Psoas muscle (tissue), 8 donors: ENCODE measurements around the gene HOXB9. TPM values are rescaled to one million over a fixed set of nuclear protein-coding genes. Genes with fewer than 3 reads are reported as not detected.

Source experiments
- ATAC-seq, 4 donors: fragments of 200-7000 bp; cut with Tn5 transposase; one replicate each; pipeline ENCODE4 v1.9.1; 2020; ENCODE audit warnings: moderate library complexity in 3 of 4, mild to moderate bottlenecking in 2 of 4
- DNase-seq, 2 donors: peaks; one replicate each; pipeline ENCODE4 v3.0.0-alpha.2; 2020
- H3K27ac ChIP-seq: fragments of 200-600 bp; one replicate; pipeline ENCODE4 v1.8.0; 2022
- H3K27me3 ChIP-seq, 3 donors: fragments of 200-600 bp in 1 of 3; one replicate each; pipeline versions ENCODE4 v1.6.1 to v1.8.0; 2013 to 2022; ENCODE audit warnings: low read length in 2 of 3, mild to moderate bottlenecking in 2 of 3, moderate library complexity in 1 of 3; ENCODE audit not compliant: insufficient read depth in 3 of 3
- H3K36me3 ChIP-seq, 2 donors: fragments of 200-600 bp in 1 of 2; one replicate each; pipeline versions ENCODE4 v1.6.1 to v1.8.0; 2013 to 2022; ENCODE audit warnings: low read depth in 1 of 2, mild to moderate bottlenecking in 1 of 2, moderate library complexity in 1 of 2; ENCODE audit not compliant: insufficient read depth in 1 of 2
- H3K4me1 ChIP-seq: fragments of 200-600 bp; one replicate; pipeline ENCODE4 v1.8.0; 2022
- H3K4me3 ChIP-seq: fragments of 200-600 bp; one replicate; pipeline ENCODE4 v1.8.0; 2022; ENCODE audit warnings: mild to moderate bottlenecking
- H3K9me3 ChIP-seq: fragments of 200-600 bp; one replicate; pipeline ENCODE4 v1.8.0; 2022
- WGBS, 3 donors: extraction: QIAGEN DNeasy Blood & Tissue Kit; methylation state at CpG; one replicate each; pipeline versions ENCODE4 v1.1.6 to v1.1.7; 2013; 5-methylcytosine and 5-hydroxymethylcytosine counted together
- intact Hi-C, 2 donors: fragments of 100-400 bp; cut with DNase I; formaldehyde crosslinking; loops; one replicate each; pipeline versions ENCODE4 v1.11.0 to v1.14.2; 2022
- polyA plus RNA-seq, 3 donors: library from polyadenylated mRNA; stranded (reverse); fragments of 200-250 nt; gene quantifications; one replicate each; pipeline ENCODE4 v1.2.3, GENCODE V29; 2013
- total RNA-seq, 4 donors: library from RNA; stranded (reverse); fragmentation: NEBNext Ultra II Directional in 2 of 4; extraction: Animal tissue kit (Norgen Biotek cat#: 25700) in 2 of 4; gene quantifications; one replicate each; pipeline versions ENCODE4 v1.2.1 to v1.2.4, GENCODE V29; 2021 to 2023
- TF ChIP-seq, protein P1 (sequence below): fragments of 200-600 bp; IDR thresholded peaks from one replicate; pipeline ENCODE4 v1.8.0; 2022; ENCODE audit warnings: antibody characterized with exemption
- donor health status: healthy with polysubstance abuse.
- donor health status: DM: no; HTN: no; CAD: no; lungs with moderate emphysema.
- donor health status: Bipolar disorder and iron deficiency.
- donor health status: healthy.
- donor health status: DM: yes; HTN: yes; CAD: no.
- donor health status: DM: no; HTN: no; CAD: no.
- donor health status: DM: no; HTN: no; CAD: no.
- donor health status: DM: yes; HTN: yes; CAD: no.

HOXB9 gene
- total and polyA plus RNA-seq, 7 donors: 0.01 to 0.10 (median 0.03) TPM; not detected in 4

DNA sequence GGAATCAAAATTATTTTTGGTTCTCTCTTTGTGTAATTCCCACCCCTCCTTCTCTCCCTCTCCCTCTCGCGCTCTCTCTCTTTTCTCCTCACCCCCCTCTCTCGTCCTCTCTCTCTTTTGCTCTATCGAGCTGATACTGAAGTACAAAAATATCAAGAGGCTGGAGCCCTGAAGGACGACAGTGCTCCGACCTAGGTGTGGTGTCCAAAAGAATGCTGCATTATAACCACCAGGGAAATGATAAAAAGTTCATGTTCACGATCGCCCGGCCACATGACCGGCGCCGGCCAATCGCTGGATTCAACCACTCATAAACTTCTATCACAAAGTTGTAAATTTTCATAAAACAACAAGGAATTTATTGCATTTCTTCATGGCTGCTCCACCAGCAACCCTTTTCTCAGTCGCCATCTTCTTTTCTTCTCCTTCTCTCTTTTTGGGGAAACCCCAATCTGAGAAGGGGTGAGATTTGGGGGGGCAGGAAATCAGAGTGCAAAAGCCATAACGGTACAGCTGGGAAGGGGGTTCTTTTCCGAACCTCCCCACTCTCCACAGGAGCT is 21.3 kb downstream of the HOXB9 start, which contains the start of gene HOXB6:
HOXB6 (minus strand) TSS at position 217 of the 560 bp plus-strand sequence. CDS start 6,836 bp downstream, outside the sequence.
- ATAC-seq: no peak
- peak within 1 kb of the TSS; percentile 59 for H3K4me3 ChIP-seq

DNA sequence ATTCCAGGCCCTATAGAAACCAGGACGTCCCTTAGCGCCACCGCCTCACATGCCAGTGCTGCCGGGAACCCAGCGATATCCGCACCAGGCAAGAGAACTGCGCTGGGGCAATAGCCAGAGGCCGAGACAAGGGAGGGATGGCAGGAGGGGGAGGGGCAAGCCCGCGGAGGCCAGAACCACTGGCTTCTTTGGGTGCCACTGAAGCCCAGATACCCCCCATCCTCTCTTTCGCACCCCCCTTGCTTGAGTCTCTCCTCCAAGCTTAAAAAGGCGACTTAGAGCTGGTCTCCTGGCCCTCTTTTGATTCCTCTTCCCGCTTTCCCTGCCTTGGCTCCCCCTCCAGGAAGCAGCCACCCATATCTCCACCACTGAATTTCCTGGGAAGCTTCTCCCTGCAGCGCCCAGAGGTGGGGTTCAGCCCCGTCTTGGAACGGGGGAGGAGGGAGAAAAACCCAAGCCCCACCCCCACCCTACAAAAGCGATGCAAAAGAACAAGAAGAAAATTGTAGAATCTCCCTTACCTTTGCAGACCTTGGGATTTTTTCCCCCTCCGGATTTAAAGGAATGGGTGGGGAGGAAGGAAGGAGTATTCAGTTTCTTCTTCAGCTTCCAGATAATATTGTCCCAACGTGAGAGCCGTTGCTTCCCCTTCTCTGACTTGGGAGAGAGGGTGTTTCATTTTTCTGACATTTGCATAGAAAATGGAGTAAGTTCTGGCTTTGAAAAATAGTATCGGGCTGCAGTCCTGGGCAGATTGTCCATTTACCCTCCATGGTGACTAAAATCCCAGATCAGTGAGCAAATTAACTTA is 22.0 kb downstream of the HOXB9 start:
- H3K27ac ChIP-seq: no peak overlapping the region
- DNase-seq (peak in 1 of 2 donors; percentile 62), ATAC-seq (peak in 2 of 4 donors; percentile 31 to 34)
- TF ChIP-seq, protein P1, sequence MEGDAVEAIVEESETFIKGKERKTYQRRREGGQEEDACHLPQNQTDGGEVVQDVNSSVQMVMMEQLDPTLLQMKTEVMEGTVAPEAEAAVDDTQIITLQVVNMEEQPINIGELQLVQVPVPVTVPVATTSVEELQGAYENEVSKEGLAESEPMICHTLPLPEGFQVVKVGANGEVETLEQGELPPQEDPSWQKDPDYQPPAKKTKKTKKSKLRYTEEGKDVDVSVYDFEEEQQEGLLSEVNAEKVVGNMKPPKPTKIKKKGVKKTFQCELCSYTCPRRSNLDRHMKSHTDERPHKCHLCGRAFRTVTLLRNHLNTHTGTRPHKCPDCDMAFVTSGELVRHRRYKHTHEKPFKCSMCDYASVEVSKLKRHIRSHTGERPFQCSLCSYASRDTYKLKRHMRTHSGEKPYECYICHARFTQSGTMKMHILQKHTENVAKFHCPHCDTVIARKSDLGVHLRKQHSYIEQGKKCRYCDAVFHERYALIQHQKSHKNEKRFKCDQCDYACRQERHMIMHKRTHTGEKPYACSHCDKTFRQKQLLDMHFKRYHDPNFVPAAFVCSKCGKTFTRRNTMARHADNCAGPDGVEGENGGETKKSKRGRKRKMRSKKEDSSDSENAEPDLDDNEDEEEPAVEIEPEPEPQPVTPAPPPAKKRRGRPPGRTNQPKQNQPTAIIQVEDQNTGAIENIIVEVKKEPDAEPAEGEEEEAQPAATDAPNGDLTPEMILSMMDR: no peak
- H3K4me3 ChIP-seq: peak overlapping the region; percentile 59
- H3K36me3 ChIP-seq: no peaks in the 10 kb centered on the region
- peaks cover 0 to 96% (median 47%) of the 10 kb centered on the region in 3 donors for H3K27me3 ChIP-seq
- no peaks in the 10 kb centered on the region for H3K9me3 ChIP-seq
- H3K4me1 ChIP-seq: no peaks in the 10 kb centered on the region
- intact Hi-C loops: no loop called here
- 2 to 6% (median 4%) methylated on average over 21 of the region's 21 CpGs for WGBS, 3 donors

More for the DNA sequence above, 21.3 kb downstream of the HOXB9 start, which contains the start of gene HOXB6:
- H3K36me3 ChIP-seq: no peaks in the 10 kb centered on the region
- TF ChIP-seq, protein P1: no peak
- WGBS, 3 donors: 6 to 10% (median 9%) methylated on average over 16 of the region's 16 CpGs
- H3K27ac ChIP-seq: no peak within 1 kb of the TSS
- H3K27me3 ChIP-seq: peaks cover 0 to 96% (median 49%) of the 10 kb centered on the region in 3 donors
- intact Hi-C loops: no loop called here
- H3K4me1 ChIP-seq: peaks cover under 1% of the 10 kb centered on the region
- DNase-seq: no peak
- H3K9me3 ChIP-seq: no peaks in the 10 kb centered on the region

DNA sequence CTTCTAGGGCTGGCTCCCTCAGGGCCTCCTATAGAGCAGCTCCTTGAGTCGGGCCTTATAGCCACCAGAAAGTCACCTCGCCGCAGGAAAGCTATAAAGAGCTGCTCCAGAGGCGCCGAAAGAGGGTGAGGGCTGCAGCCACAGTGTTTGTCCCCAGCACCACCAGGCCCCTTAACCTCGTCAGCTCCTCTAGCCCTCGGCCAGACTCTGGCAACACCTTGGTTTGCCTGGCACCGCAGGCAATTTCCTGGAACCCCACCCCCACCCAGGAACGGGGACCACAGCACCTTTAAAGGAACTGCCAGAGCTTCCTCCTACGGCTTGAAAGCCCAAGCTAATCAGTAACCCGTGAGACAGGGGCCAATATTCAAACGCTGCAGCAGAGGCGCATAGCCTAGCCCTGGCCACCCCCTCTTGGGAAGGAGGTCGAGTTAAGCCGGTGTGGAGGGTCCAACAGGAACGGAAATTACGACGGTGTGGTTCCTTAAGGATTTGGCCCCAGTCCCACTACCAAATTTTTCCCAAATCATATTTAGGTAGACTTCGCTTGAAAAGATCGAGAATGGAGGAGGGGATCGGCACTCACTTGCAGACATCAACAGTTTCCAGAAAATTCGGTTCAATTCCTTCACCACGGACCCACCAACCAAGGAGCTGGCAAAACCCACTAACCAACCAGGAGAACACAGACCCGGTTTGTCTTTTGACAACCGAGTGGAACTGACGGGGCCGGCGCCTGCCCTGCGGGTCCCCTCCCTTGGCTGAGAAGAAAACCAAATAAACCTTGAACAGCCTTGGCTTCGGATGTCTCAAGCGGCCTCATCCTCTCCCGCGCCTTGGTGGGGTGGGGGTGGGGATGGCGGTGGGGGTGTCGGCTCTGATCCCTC is 24.4 kb downstream of the HOXB9 start:
- H3K4me1 ChIP-seq: peaks cover 10% of the 10 kb centered on the region
- ATAC-seq (no peak), DNase-seq (no peak)
- intact Hi-C loops: no loop called here
- no peak overlapping the region for H3K27ac ChIP-seq
- TF ChIP-seq, protein P1: no peak
- H3K36me3 ChIP-seq: no peaks in the 10 kb centered on the region
- H3K27me3 ChIP-seq: peaks cover 0 to 96% (median 48%) of the 10 kb centered on the region in 3 donors
- WGBS, 3 donors: 24 to 26% (median 24%) methylated on average over 35 of the region's 35 CpGs
- H3K4me3 ChIP-seq: peak overlapping the region; percentile 59
- H3K9me3 ChIP-seq: no peaks in the 10 kb centered on the region

DNA sequence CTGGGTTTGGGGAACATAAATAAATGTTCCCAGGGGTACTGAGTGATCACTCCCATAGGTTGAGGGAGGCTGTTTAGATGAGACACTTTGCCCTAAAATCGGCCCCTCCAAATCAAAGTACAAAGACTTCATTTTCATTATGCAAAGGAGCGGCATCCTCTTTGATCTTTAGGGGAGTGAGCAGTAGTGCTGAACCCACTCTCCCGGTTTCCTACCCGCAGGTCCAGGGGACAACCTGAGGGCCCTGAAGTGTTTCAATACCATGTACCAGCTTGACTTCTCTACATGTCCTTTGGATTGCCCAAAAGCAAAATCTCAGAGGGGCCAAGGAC is 25.0 kb downstream of the HOXB9 start:
- DNase-seq (no peak), ATAC-seq (no peak)
- intact Hi-C loops: no loop called here
- Histone ChIP-seq H3K4me1 (peaks cover 10% of the 10 kb centered on the region), H3K36me3 (no peaks in the 10 kb centered on the region), H3K4me3 (no peak overlapping the region), H3K27ac (no peak overlapping the region), H3K9me3 (no peaks in the 10 kb centered on the region), H3K27me3 (peaks cover 0 to 96% (median 45%) of the 10 kb centered on the region in 3 donors)
- WGBS, 3 donors: 53 to 62% (median 56%) methylated on average over 4 of the region's 4 CpGs
- TF ChIP-seq, protein P1: no peak
